ENCODE measurements around the gene OSBPL5.
"Not testable (repeated sequence)": the region's sequence is repeated elsewhere in the genome, so short reads cannot be mapped to it uniquely, and the experiment has no call there.

Gene OSBPL5

GRCh38 chr11:3080733-3081385 is 84.3 kb downstream of the OSBPL5 start:
- no peak for DNase-seq (ENCODE audit: low spot score)

DNA sequence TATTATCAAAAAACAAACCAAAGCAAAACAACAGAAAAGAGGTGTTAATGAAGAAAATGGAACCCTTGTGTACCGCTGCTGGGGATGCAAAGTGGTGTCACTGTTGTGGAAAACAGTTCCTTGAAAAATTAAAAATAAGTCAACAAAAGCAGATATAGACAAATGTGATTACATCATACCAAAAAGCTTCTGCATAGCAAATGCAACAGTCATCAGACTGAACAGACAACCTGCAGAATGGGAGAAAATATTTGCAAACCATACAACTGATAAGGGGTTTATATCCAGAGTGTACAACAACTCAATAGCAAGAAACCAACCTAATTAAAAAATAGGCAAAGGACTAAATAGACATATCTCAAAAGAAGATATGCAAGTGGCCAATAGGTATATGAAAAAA is 85.0 kb downstream of the OSBPL5 start:
- no peak for DNase-seq (ENCODE audit: low spot score)

- no peak for DNase-seq (ENCODE audit: low spot score)
Observed at GRCh38 chr11:3077846-3078440, 87.2 kb downstream of the OSBPL5 start.

GRCh38 chr11:3077189-3077836 is 87.8 kb downstream of the OSBPL5 start:
- no peak for DNase-seq (ENCODE audit: low spot score)

- no peak for DNase-seq (ENCODE audit: low spot score)
Observed at GRCh38 chr11:3074912-3075589, 90.1 kb downstream of the OSBPL5 start.

GRCh38 chr11:3073029-3073435 is 92.1 kb downstream of the OSBPL5 start:
- DNase-seq (ENCODE audit: low spot score): no peak

GRCh38 chr11:3069425-3069824 is 95.7 kb downstream of the OSBPL5 start:
- DNase-seq (ENCODE audit: low spot score): no peak

GRCh38 chr11:3066308-3066707 is 98.8 kb downstream of the OSBPL5 start:
- not testable (repeated sequence) for DNase-seq (ENCODE audit: low spot score)

- DNase-seq (ENCODE audit: low spot score): not testable (repeated sequence)
Observed at GRCh38 chr11:3064709-3065108, 100.4 kb downstream of the OSBPL5 start.

GRCh38 chr11:3063876-3064275 is 101.2 kb downstream of the OSBPL5 start:
- not testable (repeated sequence) for DNase-seq (ENCODE audit: low spot score)

- DNase-seq (ENCODE audit: low spot score): not testable (repeated sequence)
Observed at GRCh38 chr11:3063432-3063831, 101.7 kb downstream of the OSBPL5 start.

DNA sequence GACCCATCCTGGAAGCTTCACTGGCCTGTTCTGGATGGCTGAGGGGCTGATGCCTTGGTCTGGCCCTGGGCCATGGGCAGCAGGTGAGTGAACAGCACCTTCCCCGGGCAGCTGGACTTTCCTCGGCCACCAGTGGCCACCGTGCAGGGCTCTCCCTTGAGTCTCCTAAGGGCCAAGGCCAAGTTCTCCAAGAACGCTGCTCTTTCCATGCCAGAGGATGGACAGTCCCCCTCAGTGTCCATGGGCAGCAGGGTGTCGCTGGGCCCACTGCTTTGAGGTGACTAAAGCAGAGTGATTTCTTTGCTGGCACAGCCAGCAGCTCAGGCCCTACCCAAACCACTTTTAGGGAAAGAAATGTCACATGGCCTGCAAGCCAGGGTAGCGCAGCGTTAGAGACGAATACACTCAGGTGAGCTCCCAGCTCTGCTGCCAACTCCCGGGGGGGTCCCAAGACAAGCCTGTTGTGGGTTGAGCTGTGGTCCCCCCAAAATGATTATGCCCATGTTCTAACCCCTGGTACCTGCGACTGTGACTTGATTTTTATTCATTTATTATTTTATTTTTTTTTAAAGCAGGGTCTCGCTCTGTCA is 104.6 kb downstream of the OSBPL5 start:
- DNase-seq (ENCODE audit: low spot score): no peak

GRCh38 chr11:3058753-3059664 is 106.1 kb downstream of the OSBPL5 start:
- no peak for DNase-seq (ENCODE audit: low spot score)

GRCh38 chr11:3057069-3057963 is 107.8 kb downstream of the OSBPL5 start, which contains the start of gene CARS1:
Gene CARS1, minus strand, starts transcription at chr11:3057423. Its CDS starts 56 bp downstream, at chr11:3057367.
- DNase-seq (ENCODE audit: low spot score): peak; percentile 87

DNA sequence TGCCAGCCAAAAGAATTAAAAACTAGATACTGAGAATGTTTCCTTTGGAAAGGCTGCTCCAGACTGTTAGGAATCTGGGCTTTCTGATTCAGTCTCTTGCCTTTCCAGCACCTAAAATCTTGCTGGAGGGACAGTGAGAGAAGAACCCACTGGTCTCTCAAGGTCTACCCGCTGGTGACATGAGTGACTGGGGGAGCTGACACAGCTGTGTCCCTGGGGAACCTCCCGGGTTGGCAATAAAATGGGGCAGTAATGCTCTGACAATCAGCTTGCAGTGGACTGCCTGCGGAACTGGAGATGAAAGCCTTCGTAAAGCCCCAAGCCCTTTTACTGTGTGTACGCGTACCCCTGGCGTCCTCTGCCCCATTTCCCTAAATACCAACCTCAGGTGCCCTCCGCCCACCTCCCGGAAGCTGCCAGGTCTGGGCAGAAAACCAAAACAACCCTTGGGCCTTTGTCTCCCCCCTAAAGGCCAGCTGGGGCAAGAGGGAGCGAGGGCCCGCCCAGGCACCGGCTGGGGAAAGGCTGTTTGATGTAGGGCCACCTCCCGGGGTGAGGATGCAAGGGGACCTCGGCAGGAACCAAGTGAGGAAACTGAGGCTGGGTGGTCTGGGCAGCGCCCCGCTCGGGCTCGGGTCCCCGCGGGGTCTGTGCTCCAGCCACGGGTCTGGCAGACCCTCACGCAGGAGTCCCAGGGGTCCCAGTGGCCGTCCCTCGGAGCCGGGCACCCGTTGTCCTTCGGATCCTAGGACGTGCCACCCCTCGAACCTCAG is 108.6 kb downstream of the OSBPL5 start:
- no peak for DNase-seq (ENCODE audit: low spot score)

GRCh38 chr11:3055891-3056290 is 109.2 kb downstream of the OSBPL5 start:
- DNase-seq (ENCODE audit: low spot score): no peak

DNA sequence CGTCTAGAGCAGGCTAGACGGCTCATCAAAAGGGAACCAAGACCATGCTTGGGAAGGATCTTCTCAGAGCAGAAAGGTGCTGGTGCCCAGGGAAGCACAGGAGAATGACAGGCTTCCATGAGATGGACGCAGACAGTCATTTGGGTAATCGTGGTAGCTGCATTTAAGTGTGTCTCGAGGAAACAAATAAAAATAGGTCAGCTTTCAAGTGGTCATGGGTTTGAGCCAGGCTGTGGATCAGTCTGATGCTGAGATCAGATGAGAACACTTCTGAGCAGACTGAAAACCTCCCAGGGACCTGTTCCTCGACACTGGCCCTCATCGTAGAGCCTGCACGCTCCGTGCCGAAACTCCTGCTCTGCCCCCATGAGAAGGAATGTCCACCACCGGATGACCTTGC is 112.5 kb downstream of the OSBPL5 start:
- DNase-seq (ENCODE audit: low spot score): no peak

DNA sequence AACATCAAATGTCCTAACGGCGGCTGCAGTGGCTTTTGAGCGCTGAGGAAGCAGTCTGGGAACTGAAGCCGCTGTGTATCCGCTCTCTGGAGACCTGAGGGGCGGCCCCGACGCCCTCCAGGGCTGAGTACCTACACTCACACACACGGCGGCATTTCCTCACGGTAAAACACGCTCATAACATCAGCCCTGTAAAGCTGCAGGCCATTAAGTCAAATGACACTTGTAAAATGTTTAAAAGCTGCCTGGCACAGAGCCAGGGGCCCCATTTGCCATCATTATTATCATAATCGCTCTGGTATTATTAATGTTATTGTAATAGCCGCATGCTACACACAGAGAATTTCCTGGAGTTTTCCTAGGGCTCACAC is 113.0 kb downstream of the OSBPL5 start:
- no peak for DNase-seq (ENCODE audit: low spot score)
